HG02798 (cell line): Measurements from ENCODE around the gene RFT1.

ENCODE experiments used
- ATAC-seq: cut with Tn5 transposase; IDR thresholded peaks from one replicate; pipeline ENCODE4 v1.9.1; 2021; ENCODE audit warnings: mild to moderate bottlenecking; ENCODE audit not compliant: unreplicated experiment, poor library complexity

Gene RFT1

GRCh38 chr3:53164911-53165310, 34.7 kb upstream of the RFT1 start:
- ATAC-seq = no peak

GRCh38 chr3:53163444-53164387, 33.5 kb upstream of the RFT1 start:
- no peak for ATAC-seq

DNA sequence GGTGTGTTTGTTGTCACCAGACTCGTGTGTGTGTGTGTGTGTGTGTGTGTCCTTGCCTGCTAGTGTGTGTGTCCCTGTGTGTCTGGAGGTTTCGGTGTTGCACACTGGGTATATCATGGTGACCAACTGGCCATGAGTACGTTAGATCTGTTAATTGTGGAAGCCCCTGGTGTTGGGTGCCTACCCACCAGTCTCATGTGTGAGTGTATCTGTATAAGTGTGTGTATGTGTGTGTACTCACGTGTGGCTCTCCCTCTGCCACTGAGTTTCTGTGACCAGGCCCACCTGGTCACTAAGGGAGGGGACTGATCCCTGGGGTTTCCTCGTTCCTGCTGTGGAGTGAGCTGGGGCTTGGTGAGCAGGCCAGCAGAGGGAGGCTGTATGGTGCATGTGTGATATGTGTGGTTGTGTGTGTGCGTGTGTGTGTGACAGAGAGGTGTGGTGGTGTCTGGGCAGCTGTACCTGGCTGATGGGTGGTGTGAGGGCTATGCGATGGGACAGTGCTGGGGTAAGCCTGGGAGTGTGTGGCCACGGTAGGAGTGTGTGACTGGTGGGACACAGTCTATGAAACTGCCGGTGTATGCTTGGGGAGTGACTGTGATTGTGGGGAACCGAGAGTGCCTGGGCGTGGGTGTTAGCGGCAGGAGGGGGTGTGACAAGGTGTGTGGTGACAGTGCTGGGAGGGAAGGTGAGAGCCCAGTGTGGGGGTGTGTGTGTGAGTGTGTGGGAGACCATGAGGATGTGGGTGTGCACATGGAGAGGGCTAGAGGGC, 32.6 kb upstream of the RFT1 start:
- ATAC-seq = peak; percentile 31

DNA sequence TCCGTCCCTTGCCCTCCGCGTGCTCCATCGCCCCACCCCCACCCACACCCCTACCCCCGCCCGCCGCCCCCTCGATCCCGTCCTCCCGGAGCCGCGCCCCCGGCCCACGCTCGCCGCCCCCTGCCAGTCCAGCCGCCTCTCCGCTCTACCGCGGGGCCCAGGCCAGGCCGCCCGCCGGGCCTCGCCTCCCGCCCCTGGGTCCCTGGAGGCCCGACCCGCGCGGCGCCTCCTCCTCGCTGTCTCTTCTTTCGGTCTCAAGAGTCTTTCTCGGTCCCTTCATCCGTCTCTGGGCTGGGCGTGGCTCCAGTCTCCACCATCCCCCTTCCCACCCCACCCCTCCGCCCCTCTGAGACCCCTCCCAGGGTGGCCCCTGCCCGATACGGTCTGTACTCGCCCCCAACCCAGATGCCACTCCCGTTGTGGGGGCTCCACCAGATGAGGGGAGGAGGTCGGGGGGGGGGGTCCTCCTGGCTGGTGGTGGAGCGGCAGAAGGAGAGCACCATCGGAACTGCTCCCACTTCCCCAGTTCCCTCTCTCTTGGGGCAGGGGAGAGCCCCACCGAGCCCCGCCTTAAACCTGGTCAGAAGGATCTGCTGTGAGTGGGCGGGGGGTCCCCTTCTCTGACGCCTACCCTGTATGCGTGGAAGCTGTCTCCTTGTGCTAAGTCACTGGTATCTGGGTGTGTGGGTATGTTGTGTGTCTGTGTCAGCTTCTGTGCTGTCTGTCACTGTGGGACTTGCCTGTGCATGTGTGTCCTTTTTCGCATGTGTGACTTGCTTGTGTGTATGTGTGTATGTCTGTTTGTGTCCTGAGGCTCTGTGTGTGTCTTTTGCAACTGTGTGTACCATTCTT, 31.8 kb upstream of the RFT1 start:
- peak; percentile 22 for ATAC-seq

DNA sequence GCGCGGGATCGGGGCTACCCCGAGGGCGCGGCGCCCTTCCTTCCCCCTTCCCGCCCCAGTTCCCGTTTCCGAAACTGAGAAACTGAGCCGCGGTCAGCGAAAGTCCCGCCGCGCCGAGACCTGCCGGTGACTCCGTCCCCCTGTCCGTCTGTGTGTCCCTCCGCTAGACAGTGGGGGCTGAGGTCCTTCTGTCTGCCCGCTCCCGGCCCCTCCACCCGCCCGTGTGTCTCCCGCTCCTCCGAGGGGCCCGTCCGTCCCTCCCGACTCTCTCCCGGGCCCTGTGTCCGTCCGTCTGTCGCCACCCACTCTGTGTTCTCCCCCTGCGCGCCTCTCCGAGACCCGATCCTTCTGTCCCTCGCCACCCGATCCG, 31.2 kb upstream of the RFT1 start:
- ATAC-seq = no peak

DNA sequence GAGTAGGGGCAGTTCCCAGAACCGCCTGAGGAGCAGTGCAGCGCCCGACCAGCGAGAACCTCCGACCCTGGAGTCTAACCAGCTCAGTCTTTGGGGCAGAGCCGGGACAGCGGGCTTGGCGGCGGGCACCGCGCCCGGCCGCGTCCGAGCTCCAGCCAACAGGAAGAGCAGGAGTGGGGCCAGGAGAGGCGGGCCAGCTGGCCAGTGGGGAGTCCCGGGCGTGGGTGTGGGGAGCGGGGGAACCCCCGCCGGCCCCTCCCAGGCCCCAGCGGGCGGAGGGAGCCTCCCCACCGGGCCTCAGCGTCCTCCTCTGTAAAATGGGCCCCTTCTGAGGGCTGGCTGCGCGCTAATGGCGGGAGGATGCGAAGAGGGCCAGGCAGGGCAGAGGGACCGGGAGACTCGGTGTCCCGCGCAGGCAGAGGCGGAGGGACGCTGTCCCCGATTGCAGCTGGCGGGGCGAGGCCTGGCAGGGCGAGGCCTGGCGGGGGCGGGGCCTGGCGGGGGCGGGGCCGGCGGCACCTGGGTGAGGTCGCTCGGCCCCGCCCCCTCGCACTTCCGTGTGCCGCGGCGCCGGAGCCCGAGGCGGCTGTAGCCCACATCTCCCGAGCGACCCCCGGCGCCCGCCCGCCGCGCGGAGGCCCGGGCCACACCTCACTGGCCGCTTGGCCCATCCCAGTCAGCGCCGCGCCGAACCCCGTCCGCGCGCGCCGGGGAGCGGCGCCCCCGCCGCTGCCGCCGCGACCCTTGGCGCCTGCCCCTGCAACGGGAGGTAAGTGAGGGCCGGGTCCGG, 30.6 kb upstream of the RFT1 start, which contains the start of gene PRKCD:
Gene PRKCD, plus strand, starts transcription at position 550 of the 790 bp plus-strand sequence. CDS start 17,214 bp downstream, outside the sequence.
- peak; percentile 58 for ATAC-seq

GRCh38 chr3:53160061-53160659, 29.9 kb upstream of the RFT1 start:
- no peak for ATAC-seq

DNA sequence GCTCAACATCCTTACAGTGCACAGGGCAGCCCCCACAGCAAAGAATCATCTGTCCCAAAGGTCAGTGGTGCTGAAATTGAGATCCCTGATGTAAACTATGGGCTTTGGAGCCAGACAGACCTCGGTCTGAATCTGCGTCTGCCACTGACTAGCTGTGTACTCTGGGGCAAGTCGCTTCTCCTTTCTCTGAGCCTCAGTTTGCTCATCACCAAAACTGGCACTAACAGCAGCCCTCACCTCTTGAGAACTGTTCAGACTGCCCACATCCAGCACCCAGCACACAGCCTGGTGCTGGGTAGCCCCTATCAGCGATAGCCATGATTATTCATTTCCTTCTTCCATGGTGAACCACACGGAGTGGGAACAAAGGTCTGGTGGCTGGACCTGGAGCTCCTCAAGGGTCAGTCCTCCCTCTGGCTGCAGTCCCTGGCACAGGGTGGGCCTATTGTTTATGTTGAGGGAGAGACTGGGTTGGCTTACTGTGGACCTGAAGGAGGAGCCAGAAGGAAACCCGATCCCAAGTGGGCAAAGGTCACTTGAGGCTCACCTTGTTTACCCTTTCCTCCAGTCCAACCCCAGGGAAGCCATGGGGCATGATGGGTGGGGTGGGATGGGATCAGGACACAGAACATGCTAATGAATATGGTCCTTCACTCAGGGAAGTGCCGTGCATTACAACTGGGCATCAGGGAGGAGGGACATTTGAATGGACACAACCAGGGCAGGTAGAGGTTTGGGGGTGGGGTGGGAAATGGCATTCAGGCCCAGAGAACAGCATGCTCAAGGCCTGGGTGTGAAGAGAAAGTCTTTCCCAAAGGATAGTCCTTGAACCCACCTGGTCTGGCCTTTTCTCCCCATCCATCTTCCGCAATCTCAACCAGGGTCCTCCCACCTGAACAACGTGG, 29.2 kb upstream of the RFT1 start:
- ATAC-seq = no peak

DNA sequence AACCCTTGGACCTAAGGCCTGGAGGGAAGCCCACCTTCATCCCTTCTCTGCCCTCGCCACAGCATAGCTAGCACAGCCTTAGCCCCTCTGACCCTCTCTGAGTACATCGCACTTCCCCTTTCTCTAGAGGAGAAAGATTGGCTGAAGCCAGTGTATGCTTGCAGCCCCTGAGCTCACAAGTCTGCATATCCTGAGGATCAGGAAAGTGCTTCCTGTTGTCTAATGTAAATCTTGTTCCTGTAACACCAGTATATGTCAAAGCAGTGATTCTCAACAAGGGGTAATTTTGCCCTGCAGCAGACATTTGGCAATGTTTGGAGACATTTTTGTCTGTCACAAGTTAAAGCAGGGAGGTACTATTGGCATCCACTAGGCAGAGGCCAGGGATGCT, 28.5 kb upstream of the RFT1 start:
- no peak for ATAC-seq

GRCh38 chr3:53157974-53158580, 27.8 kb upstream of the RFT1 start:
- no peak for ATAC-seq

GRCh38 chr3:53156368-53156834, 26.2 kb upstream of the RFT1 start:
- no peak for ATAC-seq

DNA sequence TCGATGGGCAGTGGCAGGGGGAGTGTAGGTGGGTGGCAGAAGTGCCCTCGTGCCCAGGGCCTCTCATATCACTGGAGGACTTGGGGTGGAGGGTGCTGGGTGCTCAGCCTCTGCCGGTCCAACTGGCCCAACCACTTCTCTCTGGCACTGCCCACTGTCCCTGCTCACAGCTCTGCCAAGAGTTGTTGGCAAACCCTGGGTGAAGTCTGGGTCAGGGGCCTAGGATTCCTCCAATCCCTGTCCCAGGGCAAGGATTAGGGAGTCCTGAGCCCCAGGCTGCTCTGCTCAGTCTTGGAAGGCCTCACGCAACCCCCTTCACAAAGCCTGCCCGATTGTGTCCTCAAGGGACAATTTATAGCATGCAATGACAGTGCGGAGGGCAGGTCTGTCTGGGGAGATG, 25.5 kb upstream of the RFT1 start:
- no peak for ATAC-seq

DNA sequence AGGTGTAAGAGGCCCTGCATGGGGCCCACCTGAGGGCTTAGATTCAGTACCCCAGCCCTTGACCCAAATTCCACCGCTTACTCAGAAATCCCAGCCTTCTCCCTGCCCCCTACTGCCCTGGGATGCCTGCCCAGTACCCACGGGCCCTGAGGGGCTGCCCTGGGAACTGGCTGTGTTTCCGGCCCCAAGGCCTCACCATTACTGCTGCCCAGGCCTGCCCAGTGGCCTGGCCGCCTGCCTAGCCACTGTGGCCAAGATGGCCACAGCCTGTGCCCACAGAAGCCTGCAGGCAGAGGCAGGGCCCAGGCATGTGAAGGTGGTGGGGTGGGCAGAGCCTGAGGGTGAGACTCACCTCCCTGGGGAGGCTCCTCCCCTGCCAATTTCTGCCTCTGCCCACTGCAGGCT, 24.6 kb upstream of the RFT1 start:
- ATAC-seq = no peak

DNA sequence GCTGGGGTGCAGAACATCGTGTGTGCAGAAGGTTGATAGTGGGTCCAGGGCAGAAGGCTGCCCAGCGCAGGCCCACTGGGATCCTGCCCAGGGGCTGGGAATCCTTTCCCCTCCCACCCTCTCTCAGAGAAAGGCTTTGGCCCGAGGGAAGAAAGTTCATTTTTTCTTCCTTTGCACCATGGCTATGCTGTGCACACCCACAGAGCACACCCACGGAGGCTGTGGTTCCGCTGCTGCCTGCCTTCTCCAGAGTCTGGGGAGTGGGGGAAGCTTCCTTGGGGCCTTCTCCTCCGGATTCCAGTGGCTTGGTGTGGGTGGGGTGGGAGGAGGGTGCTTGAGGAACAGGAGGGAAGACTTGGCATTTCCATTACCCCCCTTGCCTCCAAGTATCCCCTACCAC, 23.7 kb upstream of the RFT1 start:
- ATAC-seq = no peak

GRCh38 chr3:53153264-53153823, 23.1 kb upstream of the RFT1 start:
- no peak for ATAC-seq

- ATAC-seq = no peak
Observed at GRCh38 chr3:53151870-53152660, 21.8 kb upstream of the RFT1 start.

- no peak for ATAC-seq
Observed at GRCh38 chr3:53151465-53151864, 21.2 kb upstream of the RFT1 start.
